ENCODE results near the gene TATDN2.
"Not testable (repeated sequence)": the region's sequence is repeated elsewhere in the genome, so short reads cannot be mapped to it uniquely, and the experiment has no call there.

The TATDN2 gene

DNA sequence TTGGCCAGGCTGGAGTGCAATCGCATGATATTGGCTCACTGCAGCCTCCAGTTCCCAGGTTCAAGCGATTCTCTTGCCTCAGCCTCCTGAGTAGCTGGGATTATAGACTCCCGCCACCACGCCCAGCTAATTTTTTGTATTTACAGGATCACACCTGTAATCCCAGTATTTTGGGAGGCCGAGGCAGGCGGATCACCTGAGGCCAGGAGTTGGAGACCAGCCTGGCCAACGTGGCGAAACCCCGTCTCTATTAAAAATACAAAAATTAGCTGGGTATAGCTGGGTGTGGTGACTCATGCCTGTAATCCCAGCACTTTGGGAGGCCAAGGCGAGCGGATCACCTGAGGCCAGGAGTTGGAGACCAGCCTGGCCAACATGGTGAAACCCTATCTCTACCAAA lies 24.2 kb downstream of the TATDN2 start:
- not testable (repeated sequence) for DNase-seq

GRCh38 chr3:10272977-10273376 lies 24.7 kb downstream of the TATDN2 start:
- DNase-seq = no peak

DNA sequence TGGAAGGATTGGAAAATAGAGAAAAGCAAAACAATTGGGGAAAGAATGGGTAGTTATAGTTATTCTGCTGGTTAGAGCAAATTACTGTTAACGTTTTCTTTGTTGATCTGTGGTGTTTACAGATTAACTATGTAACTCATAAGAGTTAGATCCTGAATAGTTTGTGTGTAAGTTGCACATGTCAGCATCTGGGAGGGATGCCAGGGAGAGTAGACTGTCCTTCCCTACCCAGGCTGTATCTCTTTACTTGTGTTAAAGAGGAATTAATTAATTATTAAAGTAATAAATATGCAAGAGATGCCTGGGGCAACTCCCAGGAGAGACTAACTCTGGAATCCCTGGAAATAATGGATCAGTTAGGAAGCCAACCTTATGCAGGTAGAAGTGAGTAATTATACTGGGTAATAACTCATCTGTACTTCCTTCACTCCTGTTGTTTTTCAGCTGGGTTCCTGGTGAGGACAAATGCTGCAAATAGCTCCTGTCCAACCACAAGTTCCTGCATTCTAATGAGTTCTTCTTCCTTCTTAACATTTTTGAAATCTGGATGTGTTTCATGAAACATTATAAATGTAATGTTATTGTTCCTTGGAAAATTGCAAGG lies 25.5 kb downstream of the TATDN2 start:
- DNase-seq = no peak

GRCh38 chr3:10274601-10275000 lies 26.3 kb downstream of the TATDN2 start:
- DNase-seq = no peak

- DNase-seq = no peak
Observed at GRCh38 chr3:10277115-10277625, 28.9 kb downstream of the TATDN2 start.

GRCh38 chr3:10278501-10278900 lies 30.2 kb downstream of the TATDN2 start:
- DNase-seq = no peak

DNA sequence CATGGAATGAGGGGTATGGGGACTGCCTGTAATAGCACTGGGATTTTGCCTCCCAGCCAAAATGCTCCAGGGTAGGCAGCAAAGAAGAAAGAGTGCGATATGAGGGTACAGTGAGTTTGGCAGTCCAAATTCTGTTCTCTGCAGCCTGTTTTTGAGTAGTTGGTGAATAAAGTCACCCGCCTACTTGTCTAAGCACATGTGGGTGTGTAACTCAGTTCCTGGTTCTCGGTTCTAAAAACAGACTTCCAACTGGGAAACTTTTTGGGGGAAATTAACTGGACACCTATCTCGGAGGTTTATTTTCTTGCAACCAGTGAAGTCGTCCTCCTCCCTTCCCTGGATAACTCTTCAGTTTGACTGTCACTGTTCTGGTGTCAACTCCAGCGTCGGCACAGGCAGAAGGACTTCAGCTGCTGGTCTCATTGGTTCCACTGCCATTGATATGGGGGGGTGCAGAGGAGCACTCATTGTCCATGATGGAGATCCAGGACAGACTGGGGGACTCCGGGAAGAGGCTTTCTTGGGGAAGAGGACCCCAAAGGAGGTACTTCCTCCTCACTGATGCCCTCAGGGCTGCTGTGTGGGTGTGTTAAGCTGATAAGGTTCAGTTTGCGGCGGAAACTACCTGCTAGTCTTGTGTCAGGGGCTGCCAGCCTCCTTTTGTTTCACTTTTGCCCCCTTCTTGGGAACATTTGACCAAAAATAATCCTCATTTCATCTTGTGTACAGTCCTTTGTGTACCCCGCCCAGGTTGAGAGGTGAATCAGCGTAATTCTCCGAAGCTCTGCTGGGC lies 31.3 kb downstream of the TATDN2 start:
- DNase-seq = no peak

DNA sequence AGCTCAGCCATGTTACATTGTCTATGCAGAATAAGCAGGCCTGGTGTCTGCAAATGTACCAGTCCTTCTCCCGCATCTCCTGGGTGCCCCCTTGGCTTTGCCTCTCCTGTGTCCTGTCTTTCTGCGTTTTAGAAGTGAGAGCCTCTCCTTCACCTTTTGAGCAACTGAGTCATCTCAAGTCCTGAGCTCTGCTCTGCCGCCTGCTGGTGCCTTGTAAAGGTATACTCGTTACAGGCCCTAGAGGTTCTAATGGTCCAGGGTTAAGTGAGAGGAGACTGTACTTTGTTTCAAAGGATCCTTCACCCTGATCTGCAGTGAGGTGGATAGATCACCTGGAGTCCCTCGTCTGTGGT lies 31.9 kb downstream of the TATDN2 start:
- DNase-seq = no peak

GRCh38 chr3:10280571-10280970 lies 32.3 kb downstream of the TATDN2 start:
- DNase-seq = no peak

DNA sequence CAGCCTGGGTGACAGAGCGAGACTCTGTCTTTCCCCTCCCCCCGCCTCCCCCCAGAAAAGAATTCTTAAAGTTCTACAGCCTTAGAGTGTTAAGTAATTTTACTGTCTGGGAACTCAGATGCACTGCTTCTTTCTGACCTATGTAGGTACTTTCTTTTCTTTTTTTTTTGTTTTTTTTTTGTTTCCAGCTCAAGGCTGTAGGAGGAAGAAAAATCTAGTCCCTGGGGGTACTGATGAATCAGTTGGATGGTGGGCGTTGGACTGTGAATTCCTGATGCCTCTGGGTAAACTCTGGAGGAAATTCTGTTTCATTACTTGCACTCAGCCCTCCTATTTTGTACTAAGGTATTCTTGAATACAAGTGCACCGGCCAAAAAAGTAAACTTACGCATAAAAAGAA lies 33.7 kb downstream of the TATDN2 start:
- DNase-seq = no peak

DNA sequence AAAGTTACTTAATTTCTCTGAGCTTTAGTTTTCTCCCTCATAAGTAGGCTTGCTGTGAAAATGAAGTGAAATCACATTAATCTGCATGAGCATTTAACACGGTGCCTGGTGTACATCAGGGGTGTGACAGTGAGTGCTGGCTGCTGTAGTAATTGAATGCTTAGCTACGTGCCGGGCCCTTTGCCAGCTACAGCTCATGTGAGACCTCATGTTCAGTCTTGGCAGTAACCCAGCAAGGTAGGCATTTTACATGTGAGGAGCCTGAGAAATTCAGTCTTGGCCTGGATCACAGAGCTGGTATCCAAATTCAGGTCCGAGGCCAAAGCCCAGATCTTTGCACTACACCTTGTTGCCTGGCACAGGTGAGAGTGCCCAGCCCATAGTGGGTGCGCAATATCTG lies 35.4 kb downstream of the TATDN2 start:
- DNase-seq = no peak

GRCh38 chr3:10284496-10284895 lies 36.2 kb downstream of the TATDN2 start:
- DNase-seq = no peak

DNA sequence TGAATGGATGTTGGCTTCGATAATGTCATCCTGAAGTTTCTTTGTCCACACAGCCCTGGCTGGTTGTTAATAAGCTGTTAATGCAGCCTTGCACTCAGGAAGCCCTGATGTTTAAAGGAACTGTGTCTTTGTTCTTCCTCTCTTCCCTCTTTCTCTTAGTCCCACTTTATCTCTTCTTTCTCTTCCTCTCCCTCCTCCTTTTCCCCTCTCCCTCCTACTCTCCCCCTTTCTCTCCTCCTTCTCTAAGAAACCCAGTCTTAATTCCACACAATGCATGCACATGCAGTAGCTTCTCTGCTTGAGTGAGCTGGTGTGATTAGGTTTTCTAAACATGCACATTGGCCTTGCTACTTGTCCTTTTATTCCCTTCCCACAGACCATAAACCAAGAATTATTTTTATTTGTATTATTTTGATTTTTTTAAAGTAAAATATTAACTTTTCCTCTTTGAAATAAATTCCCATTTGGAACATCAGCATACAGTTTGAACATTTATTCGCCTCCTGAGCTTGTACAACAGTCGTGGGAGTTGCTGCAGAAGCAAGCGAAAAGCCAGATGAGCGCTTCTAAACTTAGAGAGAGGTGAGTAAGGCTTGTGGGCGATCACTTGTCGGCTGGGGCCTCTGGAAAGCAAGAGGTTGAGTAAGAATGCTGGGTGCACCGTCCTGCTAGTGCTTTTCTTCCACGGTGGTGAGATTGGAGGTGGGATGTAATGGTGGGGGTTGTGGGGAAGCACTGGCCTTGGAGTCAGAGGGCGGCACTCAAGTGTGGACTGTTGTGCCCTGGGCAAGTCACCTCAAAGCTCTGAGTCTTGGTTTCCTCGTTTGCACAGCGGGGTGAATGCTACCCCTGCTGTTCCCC lies 37.2 kb downstream of the TATDN2 start:
- no peak for DNase-seq

GRCh38 chr3:10286133-10286524 lies 37.9 kb downstream of the TATDN2 start:
- no peak for DNase-seq

GRCh38 chr3:10286596-10287295 lies 38.5 kb downstream of the TATDN2 start:
- peak; percentile 9 for DNase-seq

GRCh38 chr3:10287936-10288574 lies 39.8 kb downstream of the TATDN2 start:
- DNase-seq = no peak

- DNase-seq = no peak
Observed at GRCh38 chr3:10288575-10288960, 40.3 kb downstream of the TATDN2 start.

GRCh38 chr3:10289077-10289476 lies 40.8 kb downstream of the TATDN2 start:
- DNase-seq = no peak

- DNase-seq = no peak
Observed at GRCh38 chr3:10289787-10290355, 41.6 kb downstream of the TATDN2 start.

GRCh38 chr3:10290481-10291176 lies 42.4 kb downstream of the TATDN2 start:
- no peak for DNase-seq

- no peak for DNase-seq
Observed at GRCh38 chr3:10291641-10292040, 43.4 kb downstream of the TATDN2 start.

All from NK-92 treated with Interleukin-12 subunit alpha and Interleukin-12 subunit beta, amount 100 ng/mL, for 24 hours (cell line).